Gastrocnemius medialis (tissue), 4 donors: ENCODE measurements around the gene UGT1A5.

Experiments
- POLR2A ChIP-seq, 2 donors: fragments of 450-650 bp; IDR thresholded peaks; one replicate each; pipeline ENCODE4 v1.6.1; 2017; ENCODE audit warnings: antibody characterized with exemption in 2 of 2, mild to moderate bottlenecking in 2 of 2, moderate library complexity in 2 of 2
- TF ChIP-seq, protein P1 (sequence below), 5 experiments: fragments of 450-650 bp in 3 of 5; fragments of 200-600 bp in 2 of 5; sonication (generic) in 2 of 5; IDR thresholded peaks in 4 of 5; conservative IDR thresholded peaks in 1 of 5; 1 replicate in 4 of 5; 2 replicates in 1 of 5; pipeline ENCODE4 v1.5.1; 2016 to 2019; ENCODE audit warnings: antibody characterized with exemption in 5 of 5, mild to moderate bottlenecking in 3 of 5, moderate library complexity in 3 of 5

DNA sequence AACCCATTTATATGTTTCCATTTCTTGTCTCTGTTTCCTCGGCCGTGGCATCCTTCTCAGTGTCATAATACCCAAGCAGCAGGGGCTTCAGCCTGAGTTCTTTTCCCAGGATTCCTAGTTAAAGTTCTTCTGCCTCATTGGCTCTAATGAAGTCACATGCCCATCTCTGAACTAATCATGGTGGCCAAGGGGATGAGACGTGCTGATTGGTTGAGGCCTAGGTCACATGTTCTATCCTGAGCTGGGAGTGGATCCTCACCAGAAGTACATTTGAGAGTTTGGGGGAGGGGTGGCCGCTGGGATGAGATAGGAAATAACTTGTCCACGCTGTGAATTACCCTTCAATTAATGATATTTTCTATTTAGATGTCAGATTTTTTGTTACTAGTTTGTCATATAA is 3.8 kb upstream of the UGT1A5 start:
- TF ChIP-seq, protein P1, sequence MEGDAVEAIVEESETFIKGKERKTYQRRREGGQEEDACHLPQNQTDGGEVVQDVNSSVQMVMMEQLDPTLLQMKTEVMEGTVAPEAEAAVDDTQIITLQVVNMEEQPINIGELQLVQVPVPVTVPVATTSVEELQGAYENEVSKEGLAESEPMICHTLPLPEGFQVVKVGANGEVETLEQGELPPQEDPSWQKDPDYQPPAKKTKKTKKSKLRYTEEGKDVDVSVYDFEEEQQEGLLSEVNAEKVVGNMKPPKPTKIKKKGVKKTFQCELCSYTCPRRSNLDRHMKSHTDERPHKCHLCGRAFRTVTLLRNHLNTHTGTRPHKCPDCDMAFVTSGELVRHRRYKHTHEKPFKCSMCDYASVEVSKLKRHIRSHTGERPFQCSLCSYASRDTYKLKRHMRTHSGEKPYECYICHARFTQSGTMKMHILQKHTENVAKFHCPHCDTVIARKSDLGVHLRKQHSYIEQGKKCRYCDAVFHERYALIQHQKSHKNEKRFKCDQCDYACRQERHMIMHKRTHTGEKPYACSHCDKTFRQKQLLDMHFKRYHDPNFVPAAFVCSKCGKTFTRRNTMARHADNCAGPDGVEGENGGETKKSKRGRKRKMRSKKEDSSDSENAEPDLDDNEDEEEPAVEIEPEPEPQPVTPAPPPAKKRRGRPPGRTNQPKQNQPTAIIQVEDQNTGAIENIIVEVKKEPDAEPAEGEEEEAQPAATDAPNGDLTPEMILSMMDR (IDR thresholded peaks at IDR 0.05 in 4 of 5, conservative IDR thresholded peaks at IDR 0.05 in 1 of 5) = no peak
- TF ChIP-seq POLR2A (IDR thresholded peaks at IDR 0.05) = no peak
